ENCODE results near the gene EFHB.

DNA sequence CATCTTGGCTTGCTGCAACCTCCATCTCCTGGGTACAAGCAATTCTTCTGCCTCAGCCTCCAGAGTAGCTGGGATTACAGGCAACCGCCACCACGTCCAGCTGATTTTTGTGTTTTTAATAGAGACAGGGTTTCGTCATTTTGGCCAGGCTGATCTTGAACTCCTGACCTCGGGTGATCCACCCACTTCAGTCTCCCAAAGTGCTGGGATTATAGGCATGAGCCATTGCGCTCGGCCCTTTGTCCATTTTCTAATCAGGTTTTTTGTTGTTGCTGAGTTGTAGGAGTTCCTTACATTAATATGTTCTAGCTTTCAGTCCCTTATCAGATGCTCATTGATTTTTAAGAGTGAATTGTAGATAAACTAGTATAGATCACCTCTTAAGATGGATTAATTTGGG is 33.2 kb upstream of the EFHB start:
- no peak for TF ChIP-seq EGR2 (tag by site-specific recombination; IDR thresholded peaks at IDR 0.05; ENCODE audit: low read depth)
- TF ChIP-seq SCRT1 (tag by site-specific recombination; IDR thresholded peaks at IDR 0.05; ENCODE audit: borderline replicate concordance): no peak
- TF ChIP-seq, protein P1, sequence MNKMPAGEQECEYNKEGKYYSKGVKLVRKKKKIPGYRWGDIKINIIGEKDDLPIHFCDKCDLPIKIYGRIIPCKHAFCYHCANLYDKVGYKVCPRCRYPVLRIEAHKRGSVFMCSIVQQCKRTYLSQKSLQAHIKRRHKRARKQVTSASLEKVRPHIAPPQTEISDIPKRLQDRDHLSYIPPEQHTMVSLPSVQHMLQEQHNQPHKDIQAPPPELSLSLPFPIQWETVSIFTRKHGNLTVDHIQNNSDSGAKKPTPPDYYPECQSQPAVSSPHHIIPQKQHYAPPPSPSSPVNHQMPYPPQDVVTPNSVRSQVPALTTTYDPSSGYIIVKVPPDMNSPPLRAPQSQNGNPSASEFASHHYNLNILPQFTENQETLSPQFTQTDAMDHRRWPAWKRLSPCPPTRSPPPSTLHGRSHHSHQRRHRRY (tag by site-specific recombination; IDR thresholded peaks at IDR 0.05): no peak
- TF ChIP-seq, protein P2, sequence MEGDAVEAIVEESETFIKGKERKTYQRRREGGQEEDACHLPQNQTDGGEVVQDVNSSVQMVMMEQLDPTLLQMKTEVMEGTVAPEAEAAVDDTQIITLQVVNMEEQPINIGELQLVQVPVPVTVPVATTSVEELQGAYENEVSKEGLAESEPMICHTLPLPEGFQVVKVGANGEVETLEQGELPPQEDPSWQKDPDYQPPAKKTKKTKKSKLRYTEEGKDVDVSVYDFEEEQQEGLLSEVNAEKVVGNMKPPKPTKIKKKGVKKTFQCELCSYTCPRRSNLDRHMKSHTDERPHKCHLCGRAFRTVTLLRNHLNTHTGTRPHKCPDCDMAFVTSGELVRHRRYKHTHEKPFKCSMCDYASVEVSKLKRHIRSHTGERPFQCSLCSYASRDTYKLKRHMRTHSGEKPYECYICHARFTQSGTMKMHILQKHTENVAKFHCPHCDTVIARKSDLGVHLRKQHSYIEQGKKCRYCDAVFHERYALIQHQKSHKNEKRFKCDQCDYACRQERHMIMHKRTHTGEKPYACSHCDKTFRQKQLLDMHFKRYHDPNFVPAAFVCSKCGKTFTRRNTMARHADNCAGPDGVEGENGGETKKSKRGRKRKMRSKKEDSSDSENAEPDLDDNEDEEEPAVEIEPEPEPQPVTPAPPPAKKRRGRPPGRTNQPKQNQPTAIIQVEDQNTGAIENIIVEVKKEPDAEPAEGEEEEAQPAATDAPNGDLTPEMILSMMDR (tag by site-specific recombination; IDR thresholded peaks at IDR 0.05): no peak

All from HEK293 (cell line).